SK-N-SH (cell line): Measurements from ENCODE around the gene CASKIN2. TPM values are rescaled to one million over a fixed set of nuclear protein-coding genes. Genes with fewer than 3 reads are reported as not detected.

Source experiments
- CTCF ChIA-PET: fragments of 300-600, 350-600 bp; formaldehyde crosslinking; extraction: SDS; loops from one replicate; lab custom pipeline; 2021; lab: Yijun Ruan, JAX
- POLR2A ChIA-PET: fragments of 350-600 bp; sonication (Branson Sonifier 250); formaldehyde crosslinking; extraction: SDS; loops from one replicate; lab custom pipeline; 2020; ENCODE audit warnings: antibody characterized with exemption, inconsistent platforms; lab: Yijun Ruan, JAX
- DNase-seq: peaks from one replicate; pipeline ENCODE4 v3.0.0; 2012
- H2AFZ ChIP-seq: fragments of 200-600 bp; sonication (generic); 2 replicates; pipeline ENCODE4 v1.8.1; 2016; ENCODE audit warnings: antibody characterized with exemption, mild to moderate bottlenecking, low read depth
- H3F3A ChIP-seq: fragments of 200-600 bp; sonication (generic); replicated peaks from 2 replicates; pipeline ENCODE3; 2016; ENCODE audit warnings: antibody characterized with exemption, mild to moderate bottlenecking; ENCODE audit not compliant: insufficient read depth
- H3K27ac ChIP-seq, 2 experiments: fragments of 200-500 bp in 1 of 2; fragments of 200-600 bp in 1 of 2; sonication (Bioruptor generic) in 1 of 2; sonication (generic), shearing (Covaris generic) in 1 of 2; 2 replicates each; pipeline versions ENCODE4 v1.5.1 to v1.6.1; 2014 to 2016; ENCODE audit warnings: low read depth in 2 of 2, inconsistent platforms in 1 of 2, low read length in 1 of 2, mild to moderate bottlenecking in 1 of 2, mixed read lengths in 1 of 2
- H3K27me3 ChIP-seq: fragments of 200-600 bp; sonication (generic), shearing (Covaris generic); 2 replicates; pipeline ENCODE4 v1.6.1; 2016; ENCODE audit warnings: mixed run types; ENCODE audit not compliant: insufficient read depth
- H3K36me3 ChIP-seq, 2 experiments: fragments of 200-500 bp in 1 of 2; fragments of 200-600 bp in 1 of 2; sonication (Bioruptor generic) in 1 of 2; sonication (generic) in 1 of 2; replicated peaks in 1 of 2; 2 replicates each; pipeline versions ENCODE3 to v1.5.1; 2014 to 2016; ENCODE audit warnings: low read length in 1 of 2, mild to moderate bottlenecking in 1 of 2; ENCODE audit not compliant: insufficient read depth in 2 of 2, control insufficient read depth in 1 of 2
- H3K4me1 ChIP-seq, 2 experiments: fragments of 200-500 bp in 1 of 2; fragments of 200-600 bp in 1 of 2; sonication (Bioruptor generic) in 1 of 2; sonication (generic), shearing (Covaris generic) in 1 of 2; 2 replicates each; pipeline versions ENCODE4 v1.5.1 to v1.6.1; 2014 to 2016; ENCODE audit warnings: low read depth in 1 of 2, low read length in 1 of 2, mixed run types in 1 of 2; ENCODE audit not compliant: insufficient read depth in 2 of 2, control insufficient read depth in 1 of 2
- H3K4me2 ChIP-seq: fragments of 200-600 bp; sonication (generic), shearing (Covaris generic); 2 replicates; pipeline ENCODE4 v1.6.1; 2017; ENCODE audit warnings: mixed run types
- H3K4me3 ChIP-seq, 2 experiments: fragments of 200-500 bp in 1 of 2; fragments of 200-600 bp in 1 of 2; sonication (Bioruptor generic) in 1 of 2; sonication (generic), shearing (Covaris generic) in 1 of 2; 2 replicates each; pipeline versions ENCODE4 v1.5.1 to v1.8.1; 2014 to 2016; ENCODE audit warnings: low read depth in 2 of 2, inconsistent platforms in 1 of 2, low read length in 1 of 2, mild to moderate bottlenecking in 1 of 2, mixed read lengths in 1 of 2, moderate library complexity in 1 of 2
- H3K79me2 ChIP-seq: fragments of 200-600 bp; sonication (generic); 2 replicates; pipeline ENCODE4 v1.8.1; 2017; ENCODE audit warnings: mild to moderate bottlenecking; ENCODE audit not compliant: insufficient read depth
- H3K9ac ChIP-seq: fragments of 200-600 bp; sonication (generic); 2 replicates; pipeline ENCODE4 v1.6.1; 2017; ENCODE audit warnings: mixed run types
- H3K9me2 ChIP-seq: fragments of 200-600 bp; sonication (generic); 2 replicates; pipeline ENCODE4 v1.6.1; 2017; ENCODE audit warnings: mixed run types
- H3K9me3 ChIP-seq: fragments of 200-600 bp; sonication (generic); 2 replicates; pipeline ENCODE4 v1.6.1; 2017; ENCODE audit warnings: mixed run types, mild to moderate bottlenecking, moderate library complexity
- H4K20me1 ChIP-seq: fragments of 200-600 bp; sonication (generic); 2 replicates; pipeline ENCODE4 v1.6.1; 2017; ENCODE audit warnings: mild to moderate bottlenecking, mixed run types; ENCODE audit not compliant: insufficient read depth
- EP300 ChIP-seq, 2 experiments: IDR thresholded peaks; 2 replicates each; pipeline versions ENCODE4 v1.4.0 to v1.6.1; 2012; ENCODE audit warnings: borderline replicate concordance in 1 of 2, low read depth in 1 of 2, low read length in 1 of 2
- JUND ChIP-seq: IDR thresholded peaks from 2 replicates; pipeline ENCODE4 v1.4.0; 2012
- MEF2A ChIP-seq: IDR thresholded peaks from 2 replicates; pipeline ENCODE4 v1.4.0; 2012; ENCODE audit warnings: low read depth, borderline replicate concordance
- NFIC ChIP-seq: IDR thresholded peaks from 2 replicates; pipeline ENCODE4 v1.4.0; 2012; ENCODE audit warnings: borderline replicate concordance
- NRF1 ChIP-seq: IDR thresholded peaks from 2 replicates; pipeline ENCODE4 v1.6.1; 2012; ENCODE audit warnings: low read depth, mild to moderate bottlenecking, low read length
- POLR2AphosphoS5 ChIP-seq: IDR thresholded peaks from 2 replicates; pipeline ENCODE4 v1.6.1; 2012; ENCODE audit warnings: low read depth, low read length
- RCOR1 ChIP-seq: fragments of 150-350 bp; IDR thresholded peaks from 2 replicates; pipeline ENCODE4 v1.6.1; 2017; ENCODE audit warnings: antibody characterized with exemption, low read length
- RFX5 ChIP-seq: IDR thresholded peaks from 2 replicates; pipeline ENCODE4 v1.6.1; 2012; ENCODE audit warnings: mild to moderate bottlenecking, improper control_type of control experiment, low read length
- RXRA ChIP-seq: IDR thresholded peaks from 2 replicates; pipeline ENCODE4 v1.4.0; 2012; ENCODE audit warnings: low read depth, mild to moderate bottlenecking, borderline replicate concordance
- SIN3A ChIP-seq: IDR thresholded peaks from 2 replicates; pipeline ENCODE4 v1.6.1; 2012; ENCODE audit warnings: low read depth, mild to moderate bottlenecking, low read length, moderate library complexity, borderline replicate concordance
- SMC3 ChIP-seq: IDR thresholded peaks from 2 replicates; pipeline ENCODE4 v1.6.1; 2012; ENCODE audit warnings: low read depth, low read length, improper control_type of control experiment
- TAF1 ChIP-seq: IDR thresholded peaks from 2 replicates; pipeline ENCODE4 v1.6.1; 2012; ENCODE audit warnings: low read depth, mild to moderate bottlenecking, low read length, moderate library complexity, borderline replicate concordance
- TCF12 ChIP-seq: IDR thresholded peaks from 2 replicates; pipeline ENCODE4 v1.4.0; 2012
- YY1 ChIP-seq: IDR thresholded peaks from 2 replicates; pipeline ENCODE4 v1.4.0; 2012; ENCODE audit warnings: low read depth, mild to moderate bottlenecking
- WGBS: methylation state at CpG from one replicate; pipeline ENCODE4 v1.1.6; 2017; ENCODE audit warnings: low lambda C conversion rate; 5-methylcytosine and 5-hydroxymethylcytosine counted together
- polyA plus RNA-seq, 3 experiments: library from polyadenylated mRNA; depleted of rRNA; stranded (reverse); fragments of >200 nt; gene quantifications; 2 replicates each; pipeline ENCODE4 v1.2.3, GENCODE V29; 2012
- TF ChIP-seq, protein P1 (sequence below): fragments of 150-350 bp; IDR thresholded peaks from 2 replicates; pipeline ENCODE4 v1.6.1; 2017; ENCODE audit warnings: antibody characterized with exemption, low read length, low read depth, borderline replicate concordance
- TF ChIP-seq, protein P2 (sequence below): IDR thresholded peaks from 2 replicates; pipeline ENCODE4; 2012
- TF ChIP-seq, protein P3 (sequence below): IDR thresholded peaks from 2 replicates; pipeline ENCODE4 v1.4.0; 2012; ENCODE audit warnings: low read depth
- TF ChIP-seq, protein P4 (sequence below): IDR thresholded peaks from 2 replicates; pipeline ENCODE4 v1.6.1; 2012; ENCODE audit warnings: mild to moderate bottlenecking, low read depth, low read length, moderate library complexity

The CASKIN2 gene
- polyA plus RNA-seq, 1 of the 3 experiments (the other 2 are of a cell fraction): 6.5 TPM

DNA sequence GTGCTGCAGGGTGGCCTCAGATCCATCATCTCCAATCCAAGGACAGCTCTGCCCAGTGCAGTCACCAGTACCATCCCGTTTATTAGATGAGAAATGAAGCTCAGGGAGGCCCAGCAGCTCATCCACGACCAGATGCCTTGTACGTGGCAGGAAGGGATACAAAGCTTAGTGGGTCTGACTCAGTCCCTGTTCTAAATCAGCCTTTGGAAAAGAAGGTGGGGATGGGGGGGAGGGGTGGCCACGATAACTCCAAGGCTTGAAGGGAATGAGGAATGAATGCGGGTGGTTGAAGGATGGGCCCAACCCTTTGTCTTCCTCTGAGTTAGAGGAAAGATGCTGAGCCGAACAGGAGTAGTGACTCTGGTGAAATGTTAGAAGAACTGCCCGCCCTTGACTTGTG lies 35.9 kb upstream of the CASKIN2 start:
- Histone ChIP-seq H3K9ac (no peak overlapping the region), H3K27ac (no peak overlapping the region), H3K9me2 (no peaks in the 10 kb centered on the region), H3K4me3 (no peak overlapping the region), H4K20me1 (no peaks in the 10 kb centered on the region), H3K79me2 (no peaks in the 10 kb centered on the region), H3F3A (no peaks in the 10 kb centered on the region), H3K9me3 (no peaks in the 10 kb centered on the region), H3K4me2 (no peak overlapping the region), H2AFZ (no peak overlapping the region), H3K4me1 (peaks cover 0 to 1% of the 10 kb centered on the region in 2 experiments; a peak in 1 of 4 replicates), H3K27me3 (no peaks in the 10 kb centered on the region), H3K36me3 (no peaks in the 10 kb centered on the region)
- TF ChIP-seq TAF1: no peak
- TF ChIP-seq POLR2AphosphoS5: no peak
- no peak for TF ChIP-seq TCF12
- TF ChIP-seq, protein P1, sequence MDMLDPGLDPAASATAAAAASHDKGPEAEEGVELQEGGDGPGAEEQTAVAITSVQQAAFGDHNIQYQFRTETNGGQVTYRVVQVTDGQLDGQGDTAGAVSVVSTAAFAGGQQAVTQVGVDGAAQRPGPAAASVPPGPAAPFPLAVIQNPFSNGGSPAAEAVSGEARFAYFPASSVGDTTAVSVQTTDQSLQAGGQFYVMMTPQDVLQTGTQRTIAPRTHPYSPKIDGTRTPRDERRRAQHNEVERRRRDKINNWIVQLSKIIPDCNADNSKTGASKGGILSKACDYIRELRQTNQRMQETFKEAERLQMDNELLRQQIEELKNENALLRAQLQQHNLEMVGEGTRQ: no peak
- TF ChIP-seq, protein P2, sequence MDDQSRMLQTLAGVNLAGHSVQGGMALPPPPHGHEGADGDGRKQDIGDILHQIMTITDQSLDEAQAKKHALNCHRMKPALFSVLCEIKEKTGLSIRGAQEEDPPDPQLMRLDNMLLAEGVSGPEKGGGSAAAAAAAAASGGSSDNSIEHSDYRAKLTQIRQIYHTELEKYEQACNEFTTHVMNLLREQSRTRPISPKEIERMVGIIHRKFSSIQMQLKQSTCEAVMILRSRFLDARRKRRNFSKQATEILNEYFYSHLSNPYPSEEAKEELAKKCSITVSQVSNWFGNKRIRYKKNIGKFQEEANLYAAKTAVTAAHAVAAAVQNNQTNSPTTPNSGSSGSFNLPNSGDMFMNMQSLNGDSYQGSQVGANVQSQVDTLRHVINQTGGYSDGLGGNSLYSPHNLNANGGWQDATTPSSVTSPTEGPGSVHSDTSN: no peak
- TF ChIP-seq MEF2A: no peak
- TF ChIP-seq, protein P3, sequence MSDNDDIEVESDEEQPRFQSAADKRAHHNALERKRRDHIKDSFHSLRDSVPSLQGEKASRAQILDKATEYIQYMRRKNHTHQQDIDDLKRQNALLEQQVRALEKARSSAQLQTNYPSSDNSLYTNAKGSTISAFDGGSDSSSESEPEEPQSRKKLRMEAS: no peak
- TF ChIP-seq RCOR1: no peak
- no peak for TF ChIP-seq YY1
- TF ChIP-seq SIN3A: no peak
- no peak for TF ChIP-seq SMC3
- no peak for TF ChIP-seq NRF1
- TF ChIP-seq JUND: no peak
- no peak for TF ChIP-seq NFIC
- TF ChIP-seq, protein P4, sequence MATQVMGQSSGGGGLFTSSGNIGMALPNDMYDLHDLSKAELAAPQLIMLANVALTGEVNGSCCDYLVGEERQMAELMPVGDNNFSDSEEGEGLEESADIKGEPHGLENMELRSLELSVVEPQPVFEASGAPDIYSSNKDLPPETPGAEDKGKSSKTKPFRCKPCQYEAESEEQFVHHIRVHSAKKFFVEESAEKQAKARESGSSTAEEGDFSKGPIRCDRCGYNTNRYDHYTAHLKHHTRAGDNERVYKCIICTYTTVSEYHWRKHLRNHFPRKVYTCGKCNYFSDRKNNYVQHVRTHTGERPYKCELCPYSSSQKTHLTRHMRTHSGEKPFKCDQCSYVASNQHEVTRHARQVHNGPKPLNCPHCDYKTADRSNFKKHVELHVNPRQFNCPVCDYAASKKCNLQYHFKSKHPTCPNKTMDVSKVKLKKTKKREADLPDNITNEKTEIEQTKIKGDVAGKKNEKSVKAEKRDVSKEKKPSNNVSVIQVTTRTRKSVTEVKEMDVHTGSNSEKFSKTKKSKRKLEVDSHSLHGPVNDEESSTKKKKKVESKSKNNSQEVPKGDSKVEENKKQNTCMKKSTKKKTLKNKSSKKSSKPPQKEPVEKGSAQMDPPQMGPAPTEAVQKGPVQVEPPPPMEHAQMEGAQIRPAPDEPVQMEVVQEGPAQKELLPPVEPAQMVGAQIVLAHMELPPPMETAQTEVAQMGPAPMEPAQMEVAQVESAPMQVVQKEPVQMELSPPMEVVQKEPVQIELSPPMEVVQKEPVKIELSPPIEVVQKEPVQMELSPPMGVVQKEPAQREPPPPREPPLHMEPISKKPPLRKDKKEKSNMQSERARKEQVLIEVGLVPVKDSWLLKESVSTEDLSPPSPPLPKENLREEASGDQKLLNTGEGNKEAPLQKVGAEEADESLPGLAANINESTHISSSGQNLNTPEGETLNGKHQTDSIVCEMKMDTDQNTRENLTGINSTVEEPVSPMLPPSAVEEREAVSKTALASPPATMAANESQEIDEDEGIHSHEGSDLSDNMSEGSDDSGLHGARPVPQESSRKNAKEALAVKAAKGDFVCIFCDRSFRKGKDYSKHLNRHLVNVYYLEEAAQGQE: no peak
- TF ChIP-seq EP300 (IDR thresholded peaks at IDR 0.05; ENCODE audit: borderline replicate concordance in 1 of 2, low read depth in 1 of 2, low read length in 1 of 2): no peak
- no peak for TF ChIP-seq RXRA
- TF ChIP-seq RFX5: no peak
- ChIA-PET POLR2A (no interaction called here), CTCF (interaction anchor here (1.0 to 3.2 kb wide), 3 partner anchors 8 to 82 kb away, joined by 3 to 11 read pairs (median 3); partner anchors contain the start of gene SMIM5)
- 85% methylated on average over 7 of the region's 7 CpGs for WGBS
- DNase-seq: no peak
